SK-N-SH treated with all-trans-retinoic acid at 6 μM for 48 hours (cell line): ENCODE results near the gene TRPM6.

Experiments
- BACH2 ChIP-seq: fragments of 250-450 bp; sonication (Bioruptor Pico); IDR thresholded peaks from 2 replicates; pipeline ENCODE4 v1.9.0; 2021; ENCODE audit warnings: mild to moderate bottlenecking, borderline replicate concordance
- OSR1 ChIP-seq: fragments of 250-450 bp; sonication (Bioruptor Pico); IDR thresholded peaks from 2 replicates; pipeline ENCODE4 v1.8.0; 2022; ENCODE audit warnings: moderate library complexity, mild to moderate bottlenecking, inconsistent platforms
- POU6F1 ChIP-seq: fragments of 250-450 bp; sonication (Bioruptor Pico); IDR thresholded peaks from 2 replicates; pipeline ENCODE4 v1.8.0; 2021; ENCODE audit warnings: low read depth, mild to moderate bottlenecking, moderate library complexity, borderline replicate concordance
- RARB ChIP-seq: fragments of 250-450 bp; sonication (Bioruptor Pico); IDR thresholded peaks from 2 replicates; pipeline ENCODE4 v1.8.0; 2021; ENCODE audit warnings: mild to moderate bottlenecking, moderate library complexity
- TCF4 ChIP-seq: fragments of 250-450 bp; sonication (Bioruptor Pico); IDR thresholded peaks from 2 replicates; pipeline ENCODE4 v1.8.0; 2021; ENCODE audit warnings: mild to moderate bottlenecking, moderate library complexity, borderline replicate concordance
- TOX ChIP-seq: fragments of 250-450 bp; sonication (Bioruptor Pico); IDR thresholded peaks from 2 replicates; pipeline ENCODE4 v1.8.0; 2021; ENCODE audit warnings: mild to moderate bottlenecking, moderate library complexity, borderline replicate concordance
- ZFP3 ChIP-seq: fragments of 250-450 bp; sonication (Bioruptor Pico); IDR thresholded peaks from 2 replicates; pipeline ENCODE4 v1.5.0; 2020; ENCODE audit warnings: mild to moderate bottlenecking, moderate library complexity
- ZFP30 ChIP-seq: fragments of 450-650 bp; formaldehyde crosslinking; IDR thresholded peaks from 2 replicates; pipeline ENCODE4 v1.5.0; 2022; ENCODE audit warnings: mild to moderate bottlenecking, moderate library complexity

DNA sequence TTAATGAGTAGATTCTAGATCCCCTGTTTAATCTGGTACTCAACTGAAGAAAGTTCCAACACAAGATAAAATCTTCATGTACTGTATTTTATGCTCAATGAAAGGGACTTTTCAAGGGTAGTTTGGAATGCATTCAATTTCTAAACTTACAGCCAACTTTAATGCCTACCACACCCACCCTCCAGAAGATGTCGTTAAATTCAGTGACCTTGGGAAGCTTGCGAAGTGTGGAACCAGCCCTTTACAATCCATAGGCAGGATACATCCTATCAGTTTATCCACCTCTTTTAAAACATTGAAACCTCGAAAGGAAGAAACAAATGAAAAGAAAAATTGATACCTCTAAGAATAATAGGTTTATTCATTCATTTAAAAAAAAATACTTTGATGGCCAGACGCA, 20.2 kb downstream of the TRPM6 start:
- TF ChIP-seq TCF4 (CRISPR knock-in tag) (no peak), OSR1 (CRISPR knock-in tag) (no peak), BACH2 (CRISPR knock-in tag) (no peak), POU6F1 (CRISPR knock-in tag) (no peak), ZFP3 (CRISPR knock-in tag) (no peak), ZFP30 (CRISPR knock-in tag) (no peak), TOX (no peak), RARB (CRISPR knock-in tag) (no peak)
